G401.6 (cell line): ENCODE data around the gene ERI3.

Experiments used
- FAIRE-seq: peaks from 2 replicates; lab custom pipeline; 2012; peaks lifted over from hg19 to GRCh38; lab: Jason Lieb, UNC

The ERI3 gene

GRCh38 chr1:44315521-44315920, 39.5 kb downstream of the ERI3 start:
- FAIRE-seq = no peak

GRCh38 chr1:44314452-44314851, 40.6 kb downstream of the ERI3 start:
- no peak for FAIRE-seq

- FAIRE-seq = no peak
Observed at GRCh38 chr1:44313265-44313918, 41.7 kb downstream of the ERI3 start.

GRCh38 chr1:44312399-44313196, 42.5 kb downstream of the ERI3 start:
- no peak for FAIRE-seq

- no peak for FAIRE-seq
Observed at GRCh38 chr1:44310006-44310405, 45.1 kb downstream of the ERI3 start.

GRCh38 chr1:44305962-44306422, 49.1 kb downstream of the ERI3 start:
- FAIRE-seq = no peak

GRCh38 chr1:44303532-44303931, 51.5 kb downstream of the ERI3 start:
- FAIRE-seq = no peak

GRCh38 chr1:44302541-44302940, 52.5 kb downstream of the ERI3 start:
- FAIRE-seq = no peak

- no peak for FAIRE-seq
Observed at GRCh38 chr1:44301442-44301841, 53.6 kb downstream of the ERI3 start.

- no peak for FAIRE-seq
Observed at GRCh38 chr1:44300852-44301251, 54.2 kb downstream of the ERI3 start.

GRCh38 chr1:44297695-44298400, 57.2 kb downstream of the ERI3 start:
- no peak for FAIRE-seq

- FAIRE-seq = no peak
Observed at GRCh38 chr1:44296806-44297205, 58.3 kb downstream of the ERI3 start.

GRCh38 chr1:44296086-44296485, 59.0 kb downstream of the ERI3 start:
- no peak for FAIRE-seq

GRCh38 chr1:44294588-44295007, 60.5 kb downstream of the ERI3 start:
- FAIRE-seq = no peak

- FAIRE-seq = no peak
Observed at GRCh38 chr1:44293761-44294315, 61.2 kb downstream of the ERI3 start.

- FAIRE-seq = no peak
Observed at GRCh38 chr1:44292651-44293050, 62.4 kb downstream of the ERI3 start.

- no peak for FAIRE-seq
Observed at GRCh38 chr1:44290250-44291094, 64.6 kb downstream of the ERI3 start.

GRCh38 chr1:44289530-44289929, 65.5 kb downstream of the ERI3 start:
- no peak for FAIRE-seq

GRCh38 chr1:44288883-44289282, 66.2 kb downstream of the ERI3 start:
- FAIRE-seq = no peak

GRCh38 chr1:44284184-44284583, 70.9 kb downstream of the ERI3 start:
- no peak for FAIRE-seq

GRCh38 chr1:44283524-44284173, 71.4 kb downstream of the ERI3 start:
- no peak for FAIRE-seq
